ENCODE measurements around the gene MED23.

MED23 gene

DNA sequence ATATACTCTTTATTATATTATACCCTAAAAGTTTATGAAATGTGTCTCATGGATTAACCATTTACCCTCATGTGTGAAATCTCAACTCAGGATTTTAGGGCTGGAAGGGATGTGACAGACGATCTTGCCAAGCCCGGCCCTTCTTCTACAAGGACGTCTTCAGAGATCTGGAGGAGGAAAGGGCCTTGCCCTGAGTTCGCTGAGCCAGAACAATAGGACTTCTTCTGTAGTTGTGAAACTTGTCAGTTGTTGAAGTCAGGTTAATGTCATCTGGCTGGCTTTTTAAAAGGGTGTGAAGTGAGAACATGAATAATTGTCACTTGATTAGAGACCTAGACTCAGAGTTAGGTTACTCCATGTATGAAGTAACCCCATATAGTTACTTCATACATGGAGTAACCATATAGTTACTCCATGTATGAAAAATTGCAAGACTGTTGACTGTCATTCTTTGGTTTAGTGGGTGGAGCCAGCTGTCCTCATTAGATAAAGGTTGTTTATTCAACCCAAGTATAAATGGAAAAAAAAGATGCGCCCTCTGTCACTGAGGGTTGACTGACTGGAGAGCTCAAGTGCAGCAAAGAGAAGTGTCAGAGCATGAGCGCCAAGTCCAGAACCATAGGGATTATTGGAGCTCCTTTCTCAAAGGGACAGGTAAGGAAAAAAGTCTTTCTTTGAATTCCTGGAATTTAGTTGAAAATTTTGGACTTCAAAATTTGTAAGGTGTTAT, 55.2 kb downstream of the MED23 start, which contains the start of gene ARG1:
Gene ARG1, plus strand, starts transcription at position 541 of the 730 bp plus-strand sequence. Its CDS starts 57 bp downstream, at position 598.
- DNase-seq (ENCODE audit: low read depth), result no peak
- in situ Hi-C loops (cut with HindIII; ENCODE audit: low sequenced_read_pairs), result no loop called here
- TF ChIP-seq, protein P1, sequence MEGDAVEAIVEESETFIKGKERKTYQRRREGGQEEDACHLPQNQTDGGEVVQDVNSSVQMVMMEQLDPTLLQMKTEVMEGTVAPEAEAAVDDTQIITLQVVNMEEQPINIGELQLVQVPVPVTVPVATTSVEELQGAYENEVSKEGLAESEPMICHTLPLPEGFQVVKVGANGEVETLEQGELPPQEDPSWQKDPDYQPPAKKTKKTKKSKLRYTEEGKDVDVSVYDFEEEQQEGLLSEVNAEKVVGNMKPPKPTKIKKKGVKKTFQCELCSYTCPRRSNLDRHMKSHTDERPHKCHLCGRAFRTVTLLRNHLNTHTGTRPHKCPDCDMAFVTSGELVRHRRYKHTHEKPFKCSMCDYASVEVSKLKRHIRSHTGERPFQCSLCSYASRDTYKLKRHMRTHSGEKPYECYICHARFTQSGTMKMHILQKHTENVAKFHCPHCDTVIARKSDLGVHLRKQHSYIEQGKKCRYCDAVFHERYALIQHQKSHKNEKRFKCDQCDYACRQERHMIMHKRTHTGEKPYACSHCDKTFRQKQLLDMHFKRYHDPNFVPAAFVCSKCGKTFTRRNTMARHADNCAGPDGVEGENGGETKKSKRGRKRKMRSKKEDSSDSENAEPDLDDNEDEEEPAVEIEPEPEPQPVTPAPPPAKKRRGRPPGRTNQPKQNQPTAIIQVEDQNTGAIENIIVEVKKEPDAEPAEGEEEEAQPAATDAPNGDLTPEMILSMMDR (IDR thresholded peaks at IDR 0.05; ENCODE audit: low read depth, low read length, missing control alignments), result no peak
- H3K4me3 ChIP-seq (ENCODE audit: low read depth, low read length), result no peak within 1 kb of the TSS

- in situ Hi-C loops (cut with HindIII; ENCODE audit: low sequenced_read_pairs), result no loop called here
- TF ChIP-seq, protein P1 (IDR thresholded peaks at IDR 0.05; ENCODE audit: low read depth, low read length, missing control alignments), result no peak
- no peak for DNase-seq (ENCODE audit: low read depth)
- no peak overlapping the region for H3K4me3 ChIP-seq (ENCODE audit: low read depth, low read length)
These were observed 59.3 kb downstream of the MED23 start for GRCh38 chr6:131568726-131569125.

DNA sequence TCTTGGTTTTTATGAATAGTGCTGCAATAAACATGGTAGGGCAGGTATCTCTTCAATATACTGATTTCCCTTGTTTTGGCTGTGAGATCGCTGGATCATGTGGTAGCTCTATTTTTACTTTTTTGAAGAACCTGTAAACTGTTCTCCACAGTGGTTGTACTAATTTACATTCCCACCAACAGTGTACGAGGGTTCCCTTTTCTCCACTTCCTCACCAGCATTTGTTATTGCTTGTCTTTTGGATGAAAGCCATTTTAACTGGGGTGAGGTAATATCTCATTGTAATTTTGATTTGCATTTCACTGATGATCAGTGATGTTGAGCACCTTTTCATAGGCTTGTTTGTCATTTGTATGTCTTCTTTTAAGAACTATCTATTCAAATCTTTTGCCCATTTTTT, 63.0 kb downstream of the MED23 start:
- in situ Hi-C loops (cut with HindIII; ENCODE audit: low sequenced_read_pairs), result no loop called here
- no peak overlapping the region for H3K4me3 ChIP-seq (ENCODE audit: low read depth, low read length)
- TF ChIP-seq, protein P1 (IDR thresholded peaks at IDR 0.05; ENCODE audit: low read depth, low read length, missing control alignments), result no peak
- no peak for DNase-seq (ENCODE audit: low read depth)

GRCh38 chr6:131561925-131562707, 65.9 kb downstream of the MED23 start:
- no peak for DNase-seq (ENCODE audit: low read depth)
- in situ Hi-C loops (cut with HindIII; ENCODE audit: low sequenced_read_pairs), result no loop called here
- TF ChIP-seq, protein P1 (IDR thresholded peaks at IDR 0.05; ENCODE audit: low read depth, low read length, missing control alignments), result no peak
- H3K4me3 ChIP-seq (ENCODE audit: low read depth, low read length), result no peak overlapping the region

DNA sequence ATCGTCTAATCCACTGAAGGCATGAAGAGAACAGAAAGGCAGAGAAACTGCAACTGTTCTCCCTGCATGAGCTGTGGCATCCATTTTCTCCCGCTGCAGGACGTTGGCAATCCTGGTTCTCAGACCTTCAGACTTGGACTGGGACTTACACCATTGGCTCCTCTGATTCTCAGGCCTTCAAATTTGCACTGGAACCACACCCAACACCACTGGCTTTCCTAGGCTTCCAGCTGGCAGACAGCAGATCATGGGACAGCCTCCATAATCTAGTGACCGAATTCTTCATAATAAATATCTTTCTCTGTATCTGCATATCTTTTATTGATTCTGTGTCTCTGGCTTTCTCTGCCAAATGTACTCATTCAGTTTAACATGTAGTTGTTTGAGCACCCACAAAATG, 69.1 kb downstream of the MED23 start:
- TF ChIP-seq, protein P1 (IDR thresholded peaks at IDR 0.05; ENCODE audit: low read depth, low read length, missing control alignments), result no peak
- DNase-seq (ENCODE audit: low read depth), result no peak
- in situ Hi-C loops (cut with HindIII; ENCODE audit: low sequenced_read_pairs), result no loop called here
- H3K4me3 ChIP-seq (ENCODE audit: low read depth, low read length), result no peak overlapping the region

- no peak overlapping the region for H3K4me3 ChIP-seq (ENCODE audit: low read depth, low read length)
- TF ChIP-seq, protein P1 (IDR thresholded peaks at IDR 0.05; ENCODE audit: low read depth, low read length, missing control alignments), result no peak
- in situ Hi-C loops (cut with HindIII; ENCODE audit: low sequenced_read_pairs), result no loop called here
- no peak for DNase-seq (ENCODE audit: low read depth)
These were observed 72.0 kb downstream of the MED23 start for GRCh38 chr6:131555992-131556391.

All from astrocyte of the cerebellum (primary cell).